Liver (tissue), 9 donors: ENCODE data around the gene BBS7. TPM values are rescaled to one million over a fixed set of nuclear protein-coding genes. Genes with fewer than 3 reads are reported as not detected.

ENCODE experiments used
- DNase-seq: peaks from one replicate; pipeline ENCODE4 v3.0.0-alpha.2; 2017; ENCODE audit warnings: low spot score
- H3K27ac ChIP-seq, 2 donors: one replicate each; pipeline ENCODE4 v1.7.0; 2013; ENCODE audit warnings: inconsistent platforms in 2 of 2, low read length in 2 of 2, control low read depth in 1 of 2, low read depth in 1 of 2, mild to moderate bottlenecking in 1 of 2
- H3K27me3 ChIP-seq, 4 donors: one replicate each; pipeline versions ENCODE4 v1.6.1 to v1.7.0; 2013; ENCODE audit warnings: low read length in 3 of 4, inconsistent platforms in 1 of 4, mild to moderate bottlenecking in 1 of 4, moderate library complexity in 1 of 4; ENCODE audit not compliant: control insufficient read depth in 4 of 4, insufficient read depth in 4 of 4
- H3K36me3 ChIP-seq, 4 donors: one replicate each; pipeline versions ENCODE4 v1.6.1 to v1.7.0; 2013; ENCODE audit warnings: low read length in 3 of 4, mild to moderate bottlenecking in 3 of 4, low read depth in 1 of 4, moderate library complexity in 1 of 4; ENCODE audit not compliant: control insufficient read depth in 4 of 4, insufficient read depth in 3 of 4
- H3K4me1 ChIP-seq, 4 donors: one replicate each; pipeline versions ENCODE4 v1.6.1 to v1.7.0; 2013; ENCODE audit warnings: low read length in 3 of 4, mild to moderate bottlenecking in 3 of 4, moderate library complexity in 1 of 4; ENCODE audit not compliant: control insufficient read depth in 4 of 4, insufficient read depth in 4 of 4
- H3K4me3 ChIP-seq, 3 donors: one replicate each; pipeline versions ENCODE4 v1.6.1 to v1.7.0; 2013; ENCODE audit warnings: low read length in 3 of 3, control low read depth in 1 of 3, low read depth in 1 of 3, mild to moderate bottlenecking in 1 of 3
- H3K9ac ChIP-seq, 2 donors: one replicate each; pipeline ENCODE4 v1.7.0; 2013; ENCODE audit warnings: low read length in 2 of 2, mild to moderate bottlenecking in 2 of 2, moderate library complexity in 2 of 2, control low read depth in 1 of 2, low read depth in 1 of 2
- H3K9me3 ChIP-seq, 4 donors: one replicate each; pipeline versions ENCODE4 v1.6.1 to v1.7.0; 2013; ENCODE audit warnings: low read length in 3 of 4; ENCODE audit not compliant: control insufficient read depth in 4 of 4
- ATF3 ChIP-seq: IDR thresholded peaks from 2 replicates; pipeline ENCODE4 v1.6.1; 2016; ENCODE audit warnings: antibody characterized with exemption
- CTCF ChIP-seq: fragments of 150-350 bp; IDR thresholded peaks from 2 replicates; pipeline ENCODE4 v1.5.1; 2017; ENCODE audit warnings: improper control_type of control experiment, low read depth, low read length; ENCODE audit not compliant: missing input control
- FOXA1 ChIP-seq: IDR thresholded peaks from 2 replicates; pipeline ENCODE4 v1.6.1; 2016; ENCODE audit warnings: antibody characterized with exemption
- FOXA2 ChIP-seq: IDR thresholded peaks from 2 replicates; pipeline ENCODE4 v1.6.1; 2016; ENCODE audit warnings: antibody characterized with exemption
- GABPA ChIP-seq, 2 donors: IDR thresholded peaks in 1 of 2; conservative IDR thresholded peaks in 1 of 2; 2 replicates each; pipeline ENCODE4 v1.6.1; 2016; ENCODE audit warnings: antibody characterized with exemption in 2 of 2, mild to moderate bottlenecking in 1 of 2, moderate library complexity in 1 of 2
- HNF4A ChIP-seq, 2 donors: conservative IDR thresholded peaks; 2 replicates each; pipeline ENCODE4 v1.6.1; 2016; ENCODE audit warnings: antibody characterized with exemption in 2 of 2, mild to moderate bottlenecking in 2 of 2
- HNF4G ChIP-seq: IDR thresholded peaks from 2 replicates; pipeline ENCODE4 v1.6.1; 2016; ENCODE audit warnings: antibody characterized with exemption
- JUND ChIP-seq, 2 donors: IDR thresholded peaks; 2 replicates each; pipeline ENCODE4 v1.6.1; 2016; ENCODE audit warnings: antibody characterized with exemption in 2 of 2
- MAX ChIP-seq: IDR thresholded peaks from 2 replicates; pipeline ENCODE4 v1.6.1; 2016; ENCODE audit warnings: antibody characterized with exemption
- NR2F2 ChIP-seq: IDR thresholded peaks from 2 replicates; pipeline ENCODE4 v1.6.1; 2016; ENCODE audit warnings: antibody characterized with exemption
- RAD21 ChIP-seq, 2 donors: IDR thresholded peaks; 2 replicates each; pipeline ENCODE4 v1.6.1; 2016; ENCODE audit warnings: antibody characterized with exemption in 2 of 2, mild to moderate bottlenecking in 2 of 2
- REST ChIP-seq: IDR thresholded peaks from 2 replicates; pipeline ENCODE4 v1.6.1; 2016; ENCODE audit warnings: antibody characterized with exemption, mild to moderate bottlenecking
- RXRA ChIP-seq, 2 donors: IDR thresholded peaks; 2 replicates each; pipeline ENCODE4 v1.6.1; 2017 to 2018; ENCODE audit warnings: antibody characterized with exemption in 2 of 2, mild to moderate bottlenecking in 1 of 2
- SP1 ChIP-seq: IDR thresholded peaks from 2 replicates; pipeline ENCODE4 v1.6.1; 2018; ENCODE audit warnings: antibody characterized with exemption, mild to moderate bottlenecking
- TAF1 ChIP-seq: conservative IDR thresholded peaks from 2 replicates; pipeline ENCODE4 v1.6.1; 2016; ENCODE audit warnings: antibody characterized with exemption, mild to moderate bottlenecking
- YY1 ChIP-seq: IDR thresholded peaks from 2 replicates; pipeline ENCODE4 v1.6.1; 2016; ENCODE audit warnings: antibody characterized with exemption, mild to moderate bottlenecking
- ZBTB33 ChIP-seq: IDR thresholded peaks from 2 replicates; pipeline ENCODE4 v1.6.1; 2016; ENCODE audit warnings: antibody characterized with exemption
- WGBS: extraction: QIAGEN DNeasy Blood & Tissue Kit; methylation state at CpG from one replicate; pipeline ENCODE4 v1.1.7; 2013; 5-methylcytosine and 5-hydroxymethylcytosine counted together
- polyA plus RNA-seq, 2 donors: library from polyadenylated mRNA; stranded (reverse) in 1 of 2; unstranded in 1 of 2; fragments of 200-250 nt in 1 of 2; fragments of >200 nt in 1 of 2; fragmentation: Nextera tagmentation in 1 of 2; extraction: Ambion mirVana in 1 of 2; gene quantifications; one replicate each; pipeline versions ENCODE4 v1.2.1 to v1.2.3, GENCODE V29; 2013 to 2015
- total RNA-seq, 2 donors: library from RNA; depleted of rRNA; stranded (reverse); fragments of >200 nt; gene quantifications; one replicate each; pipeline ENCODE4 v1.2.3, GENCODE V29; 2014
- donor health status: healthy.
- donor health status: healthy.
- donor health status: healthy.
- donor health status: healthy.
- donor health status: healthy.

The BBS7 gene
- total and polyA plus RNA-seq, 4 donors: 1.8 to 8.4 (median 3.1) TPM

- TF ChIP-seq HNF4G: no peak
- TF ChIP-seq GABPA (IDR thresholded peaks at IDR 0.05 in 1 of 2, conservative IDR thresholded peaks at IDR 0.05 in 1 of 2): no peak
- TF ChIP-seq RAD21 (IDR thresholded peaks at IDR 0.05): no peak
- TF ChIP-seq JUND (IDR thresholded peaks at IDR 0.05): no peak
- no peak for TF ChIP-seq FOXA1
- no peak for TF ChIP-seq REST
- TF ChIP-seq NR2F2: no peak
- TF ChIP-seq ZBTB33: no peak
- no peak for TF ChIP-seq SP1
- TF ChIP-seq YY1: no peak
- TF ChIP-seq MAX: no peak
- TF ChIP-seq HNF4A (conservative IDR thresholded peaks at IDR 0.05): no peak
- no peak for TF ChIP-seq CTCF
- no peak for TF ChIP-seq FOXA2
- no peak for TF ChIP-seq TAF1
- TF ChIP-seq RXRA (IDR thresholded peaks at IDR 0.05): no peak
- TF ChIP-seq ATF3: no peak
- H3K4me3 ChIP-seq: no peak overlapping the region
- 88% methylated on average over 2 of the region's 2 CpGs for WGBS
- no peaks in the 10 kb centered on the region for H3K4me1 ChIP-seq
- no peak overlapping the region for H3K9ac ChIP-seq
- H3K36me3 ChIP-seq: no peaks in the 10 kb centered on the region
- H3K9me3 ChIP-seq: no peaks in the 10 kb centered on the region
- DNase-seq: no peak
- H3K27ac ChIP-seq: no peak overlapping the region
- H3K27me3 ChIP-seq: no peaks in the 10 kb centered on the region
Measured at GRCh38 chr4:121792966-121793365, 77.3 kb downstream of the BBS7 start.

GRCh38 chr4:121791481-121791880 is 78.8 kb downstream of the BBS7 start:
- DNase-seq: no peak
- H3K27ac ChIP-seq: no peak overlapping the region
- H3K4me1 ChIP-seq: no peaks in the 10 kb centered on the region
- no peak overlapping the region for H3K9ac ChIP-seq
- no peak overlapping the region for H3K4me3 ChIP-seq
- H3K9me3 ChIP-seq: no peaks in the 10 kb centered on the region
- H3K27me3 ChIP-seq: no peaks in the 10 kb centered on the region
- no peak for TF ChIP-seq ATF3
- no peak for TF ChIP-seq FOXA2
- no peak for TF ChIP-seq MAX
- TF ChIP-seq JUND (IDR thresholded peaks at IDR 0.05): no peak
- no peak for TF ChIP-seq SP1
- no peak for TF ChIP-seq RXRA (IDR thresholded peaks at IDR 0.05)
- WGBS: 91% methylated on average over 5 of the region's 5 CpGs
- no peaks in the 10 kb centered on the region for H3K36me3 ChIP-seq
